DND-41 (cell line): Measurements from ENCODE around the gene OR5H1.

Experiments used
- ATAC-seq: fragments of 200-7000 bp; cut with Tn5 transposase; 3 replicates; pipeline ENCODE4 v1.9.1; 2021; ENCODE audit warnings: low read depth; ENCODE audit not compliant: insufficient read depth
- DNase-seq: peaks from one replicate; pipeline ENCODE4 v3.0.0-alpha.2; 2020
- H2AFZ ChIP-seq: 2 replicates; pipeline ENCODE4 v1.6.0; 2012; ENCODE audit warnings: low read depth, low read length
- H3K27ac ChIP-seq: 2 replicates; pipeline ENCODE4 v1.5.1; 2012; ENCODE audit warnings: low read length, inconsistent platforms
- H3K27me3 ChIP-seq: fragments of 200-600 bp; sonication (generic); 2 replicates; pipeline ENCODE4 v1.6.0; 2012; ENCODE audit warnings: low read length, mild to moderate bottlenecking, inconsistent platforms; ENCODE audit not compliant: insufficient read depth, poor library complexity
- H3K36me3 ChIP-seq: 2 replicates; pipeline ENCODE4 v1.5.1; 2012; ENCODE audit warnings: low read length, inconsistent platforms; ENCODE audit not compliant: insufficient read depth
- H3K4me1 ChIP-seq: 2 replicates; pipeline ENCODE4 v1.5.1; 2012; ENCODE audit warnings: mild to moderate bottlenecking, low read length; ENCODE audit not compliant: insufficient read depth
- H3K4me2 ChIP-seq: 2 replicates; pipeline ENCODE4 v1.6.0; 2012; ENCODE audit warnings: mild to moderate bottlenecking, moderate library complexity, low read length, inconsistent platforms; ENCODE audit not compliant: insufficient read depth
- H3K4me3 ChIP-seq, 2 experiments: fragments of 200-600 bp in 1 of 2; shearing (Covaris generic) in 1 of 2; 2 replicates each; pipeline ENCODE4 v1.5.1; 2012 to 2016; ENCODE audit warnings: inconsistent platforms in 2 of 2, low read length in 2 of 2, mild to moderate bottlenecking in 2 of 2, low read depth in 1 of 2, moderate library complexity in 1 of 2
- H3K79me2 ChIP-seq: 2 replicates; pipeline ENCODE4 v1.6.0; 2012; ENCODE audit warnings: low read length, inconsistent platforms; ENCODE audit not compliant: insufficient read depth
- H3K9ac ChIP-seq: 2 replicates; pipeline ENCODE4 v1.6.0; 2012; ENCODE audit warnings: low read depth, mild to moderate bottlenecking, inconsistent platforms, low read length, moderate library complexity
- H3K9me3 ChIP-seq: 2 replicates; pipeline ENCODE4 v1.5.1; 2012; ENCODE audit warnings: low read length, moderate library complexity, mild to moderate bottlenecking, inconsistent platforms; ENCODE audit not compliant: insufficient read depth, severe bottlenecking
- H4K20me1 ChIP-seq: 2 replicates; pipeline ENCODE4 v1.6.0; 2012; ENCODE audit warnings: low read length; ENCODE audit not compliant: insufficient read depth
- CTCF ChIP-seq: IDR thresholded peaks from 2 replicates; pipeline ENCODE4 v1.5.1; 2012; ENCODE audit warnings: borderline replicate concordance, low read length, moderate library complexity, mild to moderate bottlenecking; ENCODE audit not compliant: poor library complexity, severe bottlenecking; ENCODE audit errors: extremely low read depth
- EZH2 ChIP-seq: IDR thresholded peaks from 3 replicates; pipeline ENCODE4 v1.6.1; 2012; ENCODE audit warnings: borderline replicate concordance, low read depth, mild to moderate bottlenecking, moderate library complexity, low read length, inconsistent platforms; ENCODE audit not compliant: severe bottlenecking

OR5H1 gene

GRCh38 chr3:98166396-98166795 lies 35.9 kb downstream of the OR5H1 start, which contains the start of gene OR5H15:
TSS of gene OR5H15 (plus strand) at chr3:98166696. CDS start at chr3:98168700, 2,004 bp downstream.
- TF ChIP-seq EZH2 (no peak), CTCF (no peak)
- Histone ChIP-seq H4K20me1 (no peaks in the 10 kb centered on the region), H3K79me2 (no peaks in the 10 kb centered on the region), H3K4me2 (no peak within 1 kb of the TSS), H3K9ac (no peak within 1 kb of the TSS), H2AFZ (no peak within 1 kb of the TSS), H3K27ac (no peak within 1 kb of the TSS), H3K9me3 (no peaks in the 10 kb centered on the region), H3K36me3 (no peaks in the 10 kb centered on the region), H3K4me1 (no peaks in the 10 kb centered on the region), H3K27me3 (no peaks in the 10 kb centered on the region), H3K4me3 (no peak within 1 kb of the TSS)
- DNase-seq (no peak), ATAC-seq (no peak)

- Histone ChIP-seq H3K4me2 (no peak overlapping the region), H3K79me2 (no peaks in the 10 kb centered on the region), H3K27me3 (no peaks in the 10 kb centered on the region), H3K36me3 (no peaks in the 10 kb centered on the region), H3K4me3 (no peak overlapping the region), H3K9me3 (no peaks in the 10 kb centered on the region), H4K20me1 (no peaks in the 10 kb centered on the region), H3K27ac (no peak overlapping the region), H3K4me1 (no peaks in the 10 kb centered on the region), H3K9ac (no peak overlapping the region), H2AFZ (no peak overlapping the region)
- TF ChIP-seq CTCF (no peak), EZH2 (no peak)
- DNase-seq, result no peak
- ATAC-seq, result no peak
Observed at GRCh38 chr3:98171071-98171470, 40.5 kb downstream of the OR5H1 start.

- no peaks in the 10 kb centered on the region for H3K79me2 ChIP-seq
- H3K9me3 ChIP-seq, result no peaks in the 10 kb centered on the region
- H3K36me3 ChIP-seq, result no peaks in the 10 kb centered on the region
- ATAC-seq (no peak), DNase-seq (no peak)
- no peak overlapping the region for H3K4me2 ChIP-seq
- no peak overlapping the region for H3K27ac ChIP-seq
- TF ChIP-seq CTCF (no peak), EZH2 (no peak)
- H3K27me3 ChIP-seq, result no peaks in the 10 kb centered on the region
- no peak overlapping the region for H3K4me3 ChIP-seq
- no peak overlapping the region for H3K9ac ChIP-seq
- no peaks in the 10 kb centered on the region for H4K20me1 ChIP-seq
- no peak overlapping the region for H2AFZ ChIP-seq
- no peaks in the 10 kb centered on the region for H3K4me1 ChIP-seq
Observed at GRCh38 chr3:98172621-98173020, 42.1 kb downstream of the OR5H1 start.

- Histone ChIP-seq H3K27me3 (no peaks in the 10 kb centered on the region), H3K27ac (no peak overlapping the region), H4K20me1 (no peaks in the 10 kb centered on the region), H3K4me1 (no peaks in the 10 kb centered on the region), H3K9ac (no peak overlapping the region), H3K9me3 (no peaks in the 10 kb centered on the region), H2AFZ (no peak overlapping the region), H3K79me2 (no peaks in the 10 kb centered on the region), H3K36me3 (no peaks in the 10 kb centered on the region), H3K4me2 (no peak overlapping the region), H3K4me3 (no peak overlapping the region)
- no peak for DNase-seq
- TF ChIP-seq CTCF, result no peak
- no peak for TF ChIP-seq EZH2
- no peak for ATAC-seq
Observed at GRCh38 chr3:98180319-98180890, 49.9 kb downstream of the OR5H1 start.
